Kidney epithelial cell (primary cell): ENCODE results near the gene TIMMDC1. TPM values are rescaled to one million over a fixed set of nuclear protein-coding genes. Genes with fewer than 3 reads are reported as not detected.

ENCODE experiments used
- DNase-seq: peaks from one replicate; pipeline ENCODE4 v3.0.0-alpha.2; 2010; ENCODE audit warnings: low read depth
- H3K27me3 ChIP-seq: 2 replicates; pipeline ENCODE4 v1.6.0; 2011; ENCODE audit warnings: low read length; ENCODE audit not compliant: control insufficient read depth, insufficient read depth
- H3K36me3 ChIP-seq: 2 replicates; pipeline ENCODE4 v1.5.1; 2011; ENCODE audit warnings: low read length; ENCODE audit not compliant: control insufficient read depth, insufficient read depth
- H3K4me3 ChIP-seq: 2 replicates; pipeline ENCODE4 v1.5.1; 2011; ENCODE audit warnings: low read depth, mild to moderate bottlenecking, control low read depth, low read length
- total RNA-seq: library from RNA; depleted of rRNA; stranded (reverse); fragments of >200 nt; gene quantifications from 2 replicates; pipeline ENCODE4 v1.2.3, GENCODE V29; 2015
- TF ChIP-seq, protein P1 (sequence below): IDR thresholded peaks from 2 replicates; pipeline ENCODE4 v1.5.1; 2011; ENCODE audit warnings: mild to moderate bottlenecking, moderate library complexity, low read length, control low read depth, inconsistent platforms; ENCODE audit not compliant: insufficient read depth, poor library complexity, severe bottlenecking

Gene TIMMDC1
- total RNA-seq, 1 donor from 2014 or later, result 56.0 TPM

GRCh38 chr3:119490153-119490552 lies 8.2 kb upstream of the TIMMDC1 start:
- TF ChIP-seq, protein P1, sequence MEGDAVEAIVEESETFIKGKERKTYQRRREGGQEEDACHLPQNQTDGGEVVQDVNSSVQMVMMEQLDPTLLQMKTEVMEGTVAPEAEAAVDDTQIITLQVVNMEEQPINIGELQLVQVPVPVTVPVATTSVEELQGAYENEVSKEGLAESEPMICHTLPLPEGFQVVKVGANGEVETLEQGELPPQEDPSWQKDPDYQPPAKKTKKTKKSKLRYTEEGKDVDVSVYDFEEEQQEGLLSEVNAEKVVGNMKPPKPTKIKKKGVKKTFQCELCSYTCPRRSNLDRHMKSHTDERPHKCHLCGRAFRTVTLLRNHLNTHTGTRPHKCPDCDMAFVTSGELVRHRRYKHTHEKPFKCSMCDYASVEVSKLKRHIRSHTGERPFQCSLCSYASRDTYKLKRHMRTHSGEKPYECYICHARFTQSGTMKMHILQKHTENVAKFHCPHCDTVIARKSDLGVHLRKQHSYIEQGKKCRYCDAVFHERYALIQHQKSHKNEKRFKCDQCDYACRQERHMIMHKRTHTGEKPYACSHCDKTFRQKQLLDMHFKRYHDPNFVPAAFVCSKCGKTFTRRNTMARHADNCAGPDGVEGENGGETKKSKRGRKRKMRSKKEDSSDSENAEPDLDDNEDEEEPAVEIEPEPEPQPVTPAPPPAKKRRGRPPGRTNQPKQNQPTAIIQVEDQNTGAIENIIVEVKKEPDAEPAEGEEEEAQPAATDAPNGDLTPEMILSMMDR, result peak; percentile 9

GRCh38 chr3:119492128-119492527 lies 6.2 kb upstream of the TIMMDC1 start:
- Histone ChIP-seq H3K4me3 (no peak overlapping the region), H3K36me3 (no peaks in the 10 kb centered on the region), H3K27me3 (no peaks in the 10 kb centered on the region)
- TF ChIP-seq, protein P1, result no peak
- no peak for DNase-seq

More at GRCh38 chr3:119490153-119490552, 8.2 kb upstream of the TIMMDC1 start:
- Histone ChIP-seq H3K27me3 (no peaks in the 10 kb centered on the region), H3K4me3 (no peak overlapping the region), H3K36me3 (no peaks in the 10 kb centered on the region)
- no peak for DNase-seq

DNA sequence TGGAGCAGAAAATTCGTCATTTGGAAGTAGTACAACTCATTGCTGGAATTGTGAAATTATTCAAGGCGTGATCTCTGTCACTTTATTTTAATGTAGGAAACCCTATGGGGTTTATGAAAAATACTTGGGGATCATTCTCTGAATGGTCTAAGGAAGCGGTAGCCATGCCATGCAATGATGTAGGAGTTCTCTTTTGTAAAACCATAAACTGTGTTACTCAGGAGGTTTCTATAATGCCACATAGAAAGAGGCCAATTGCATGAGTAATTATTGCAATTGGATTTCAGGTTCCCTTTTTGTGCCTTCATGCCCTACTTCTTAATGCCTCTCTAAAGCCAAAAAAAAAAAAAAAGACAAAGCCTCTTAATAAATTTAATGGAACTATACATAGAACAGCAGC lies 5.5 kb upstream of the TIMMDC1 start:
- TF ChIP-seq, protein P1, result no peak
- Histone ChIP-seq H3K4me3 (no peak overlapping the region), H3K36me3 (no peaks in the 10 kb centered on the region), H3K27me3 (no peaks in the 10 kb centered on the region)
- DNase-seq, result no peak

- H3K36me3 ChIP-seq, result no peaks in the 10 kb centered on the region
- H3K27me3 ChIP-seq, result no peaks in the 10 kb centered on the region
- H3K4me3 ChIP-seq, result no peak overlapping the region
- TF ChIP-seq, protein P1, result no peak
- no peak for DNase-seq
Observed at GRCh38 chr3:119494597-119494996, 3.8 kb upstream of the TIMMDC1 start.

DNA sequence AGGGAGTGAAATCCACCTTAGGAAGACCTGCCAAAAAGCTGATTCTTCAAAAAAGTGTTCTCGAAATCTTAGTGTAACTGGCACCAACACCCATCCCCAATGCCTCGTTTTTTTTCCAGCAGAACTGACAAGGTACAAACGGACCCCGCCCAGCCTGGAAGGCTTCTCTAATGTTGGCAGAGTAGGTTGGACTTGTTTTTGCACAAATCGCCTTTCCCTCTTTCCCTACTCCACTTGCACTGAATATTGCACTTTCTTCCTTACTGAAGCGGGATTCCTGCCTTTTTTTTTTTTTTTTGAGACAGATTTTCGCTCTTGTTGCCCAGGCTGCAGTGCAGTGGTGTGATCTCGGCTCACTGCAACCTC lies 544 bp upstream of the TIMMDC1 start:
- H3K27me3 ChIP-seq, result no peaks in the 10 kb centered on the region
- H3K36me3 ChIP-seq, result no peaks in the 10 kb centered on the region
- no peak for DNase-seq
- H3K4me3 ChIP-seq, result peak overlapping the region; percentile 99
- TF ChIP-seq, protein P1, result no peak

DNA sequence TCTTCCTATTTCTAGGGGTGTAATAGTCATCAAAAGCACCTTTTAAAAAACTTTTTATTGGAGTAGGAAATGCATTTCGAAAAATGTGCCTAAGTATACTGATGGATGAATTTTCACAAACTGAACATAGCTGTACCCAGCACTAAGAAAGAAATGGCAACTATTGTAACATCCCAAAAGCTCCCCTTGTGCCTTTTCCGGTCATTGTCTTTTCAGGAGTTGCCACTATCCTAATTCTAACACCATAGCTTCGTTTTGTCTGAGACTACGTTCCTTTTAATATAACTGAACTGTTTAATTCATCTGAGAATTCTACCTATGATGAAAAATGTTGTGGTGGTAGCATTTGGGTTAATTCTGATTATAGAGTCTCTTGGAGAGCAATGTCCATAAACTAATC lies 1.9 kb downstream of the TIMMDC1 start:
- Histone ChIP-seq H3K4me3 (no peak overlapping the region), H3K36me3 (no peaks in the 10 kb centered on the region), H3K27me3 (no peaks in the 10 kb centered on the region)
- TF ChIP-seq, protein P1, result no peak
- DNase-seq, result no peak
